Middle frontal gyrus (tissue), 1 donor: ENCODE data around the gene INPP5A.
"Not testable (repeated sequence)": the region's sequence is repeated elsewhere in the genome, so short reads cannot be mapped to it uniquely, and the experiment has no call there.

Experiments
- DNase-seq: peaks from one replicate; pipeline ENCODE4 v3.0.0-alpha.2; 2015; ENCODE audit warnings: low spot score; ENCODE audit errors: extremely low spot score

The INPP5A gene

DNA sequence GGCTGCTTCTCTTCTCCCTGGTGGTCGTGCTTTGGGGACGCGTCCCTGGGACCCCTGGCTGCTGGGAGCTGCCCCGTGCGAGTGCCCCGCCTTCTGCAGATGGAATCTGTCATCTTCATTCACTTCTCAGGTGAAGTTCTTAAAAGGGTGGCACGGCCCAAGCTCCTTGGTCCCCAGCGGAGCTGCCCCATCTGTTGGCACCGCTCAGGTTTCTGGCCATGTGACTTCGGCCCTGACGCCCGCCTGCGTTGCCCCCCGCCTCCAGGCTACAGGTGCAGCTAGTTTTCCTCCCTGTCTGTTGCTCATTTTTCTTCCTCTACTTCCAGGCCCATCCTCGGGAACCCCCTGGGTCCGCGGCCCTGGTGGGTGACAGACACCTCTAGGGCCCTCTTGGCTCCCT, 255.2 kb downstream of the INPP5A start:
- DNase-seq = no peak

DNA sequence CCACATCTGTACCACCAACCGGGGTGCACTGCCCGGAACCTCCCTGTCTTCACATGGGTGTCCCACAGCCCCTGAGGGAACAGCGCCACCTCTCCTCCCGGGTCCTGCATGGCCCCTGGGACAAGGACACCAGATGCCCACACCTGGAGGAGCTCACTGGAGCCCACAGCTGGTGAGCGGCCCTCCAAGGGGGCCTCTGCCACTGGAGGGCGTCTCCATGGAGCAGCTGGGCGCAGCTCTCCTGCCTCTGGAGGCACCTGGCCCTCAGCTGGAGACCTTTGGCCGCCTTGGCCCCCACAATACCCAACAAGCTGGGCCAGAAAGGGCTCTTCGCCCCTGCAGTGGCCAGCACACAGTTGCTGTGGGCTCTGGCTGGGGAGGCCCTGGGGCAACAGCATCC, 255.6 kb downstream of the INPP5A start:
- no peak for DNase-seq

DNA sequence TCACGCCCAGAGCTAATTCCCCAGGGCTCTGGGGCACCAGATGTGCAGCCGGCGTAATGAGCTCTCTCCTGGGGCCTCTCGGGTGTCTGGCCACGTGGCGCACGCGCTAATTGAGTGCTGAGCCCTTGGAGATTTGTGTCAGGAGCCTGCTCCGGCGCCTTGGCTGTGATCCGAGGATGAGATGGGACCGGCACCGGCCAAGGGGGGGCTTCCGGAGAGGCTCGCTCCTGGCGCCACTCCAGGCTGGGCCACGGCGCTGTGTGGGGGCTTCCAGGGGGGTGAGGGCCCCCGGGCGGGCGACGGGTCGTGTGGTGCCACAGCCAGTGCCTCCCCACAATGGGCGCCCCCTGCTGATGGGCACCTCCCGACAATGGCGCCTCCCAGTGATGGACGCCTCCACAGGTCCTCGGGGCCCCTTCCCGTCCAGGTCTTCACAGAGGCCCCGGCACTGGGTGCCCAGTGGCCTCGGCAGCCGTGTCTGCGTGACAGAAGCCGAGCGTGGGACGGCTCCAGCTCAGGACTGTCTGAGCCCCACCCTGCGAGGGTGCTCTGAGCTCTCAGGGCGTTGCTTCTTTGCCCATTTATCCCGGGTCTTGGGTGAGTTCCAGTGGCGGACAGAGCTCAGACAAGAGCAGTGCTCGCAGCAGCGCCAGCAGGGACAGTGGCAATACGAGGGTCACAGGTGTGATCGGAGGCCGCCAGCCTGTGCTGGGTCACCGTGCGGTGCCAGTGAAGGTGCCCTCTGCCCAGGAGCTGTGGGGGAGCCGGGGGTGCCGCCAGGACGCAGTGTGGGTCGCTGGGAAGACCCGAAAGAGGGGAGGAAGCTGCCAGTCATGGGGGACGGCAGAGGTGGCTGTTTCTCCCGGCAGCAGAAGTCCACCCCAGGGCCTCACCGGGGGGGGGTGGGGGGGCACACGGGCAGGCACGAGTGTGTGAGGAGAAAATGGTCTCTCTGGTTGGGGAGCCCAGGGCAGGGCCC, 256.6 kb downstream of the INPP5A start:
- no peak for DNase-seq

- no peak for DNase-seq
Measured at GRCh38 chr10:132796846-132797245, 259.3 kb downstream of the INPP5A start.

DNA sequence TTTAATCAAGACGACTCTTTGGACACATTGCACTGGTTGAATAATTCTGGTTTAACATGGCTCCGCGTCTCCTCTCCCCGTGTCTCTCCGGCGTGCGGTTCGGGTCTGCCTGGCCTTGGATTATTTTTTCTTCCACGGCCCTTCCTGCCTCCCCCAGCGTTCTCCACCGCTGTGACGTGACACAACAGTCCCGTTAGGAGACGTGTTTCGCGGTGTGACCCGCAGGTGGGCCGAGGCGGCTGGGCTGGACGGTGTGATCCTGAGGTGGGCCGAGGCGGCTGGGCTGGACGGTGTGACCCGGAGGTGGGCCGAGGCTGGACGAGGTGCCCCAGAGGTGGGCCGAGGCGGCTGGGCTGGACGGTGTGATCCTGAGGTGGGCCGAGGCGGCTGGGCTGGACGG, 260.4 kb downstream of the INPP5A start:
- not testable (repeated sequence) for DNase-seq

- no peak for DNase-seq
Measured at GRCh38 chr10:132798403-132798802, 260.8 kb downstream of the INPP5A start.

DNA sequence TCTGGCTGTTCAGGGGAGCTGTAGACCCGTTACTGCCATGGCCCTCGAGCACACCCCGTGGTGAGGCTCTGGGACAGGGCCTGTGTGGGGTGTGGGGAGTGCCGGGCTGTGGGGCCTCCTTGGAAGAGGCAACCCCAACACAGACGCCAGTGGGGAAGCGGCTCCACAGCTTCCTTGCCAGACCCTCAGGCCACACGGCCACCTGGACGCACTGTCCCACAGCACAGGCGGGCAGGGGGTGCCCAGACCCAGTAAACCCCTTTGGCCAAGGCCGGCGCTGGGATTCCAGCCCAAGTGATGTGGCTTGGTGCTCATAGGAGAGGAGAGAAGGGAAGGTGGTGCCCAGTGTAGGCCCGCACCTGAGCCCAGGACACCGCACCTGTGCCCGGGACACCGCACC, 261.3 kb downstream of the INPP5A start:
- DNase-seq = no peak

DNA sequence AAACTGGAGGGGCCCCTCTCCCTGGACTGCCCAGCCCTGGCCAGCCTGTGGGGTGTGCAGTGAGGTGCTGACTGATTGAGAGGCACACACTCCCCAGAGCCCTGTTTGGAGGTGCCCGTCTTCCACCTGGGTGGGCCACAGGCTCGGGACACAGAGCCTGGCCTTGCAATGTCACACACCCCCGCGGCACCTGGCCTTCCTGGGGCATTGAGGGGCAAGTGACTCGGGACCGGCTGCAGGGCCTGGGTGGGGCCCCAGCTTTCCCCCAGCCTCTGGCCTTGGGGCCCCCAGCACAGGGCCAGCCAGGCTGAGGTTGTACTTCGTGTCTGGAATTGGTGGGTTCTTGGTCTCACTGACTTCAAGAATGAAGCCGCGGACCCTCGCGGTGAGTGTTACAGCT, 262.3 kb downstream of the INPP5A start:
- DNase-seq = no peak

GRCh38 chr10:132802048-132802447, 264.5 kb downstream of the INPP5A start:
- DNase-seq = no peak

- DNase-seq = no peak
Measured at GRCh38 chr10:132802694-132803320, 265.2 kb downstream of the INPP5A start.

GRCh38 chr10:132803416-132804210, 266.0 kb downstream of the INPP5A start:
- no peak for DNase-seq

GRCh38 chr10:132804287-132804686, 266.7 kb downstream of the INPP5A start:
- no peak for DNase-seq

GRCh38 chr10:132804785-132805426, 267.3 kb downstream of the INPP5A start:
- no peak for DNase-seq

DNA sequence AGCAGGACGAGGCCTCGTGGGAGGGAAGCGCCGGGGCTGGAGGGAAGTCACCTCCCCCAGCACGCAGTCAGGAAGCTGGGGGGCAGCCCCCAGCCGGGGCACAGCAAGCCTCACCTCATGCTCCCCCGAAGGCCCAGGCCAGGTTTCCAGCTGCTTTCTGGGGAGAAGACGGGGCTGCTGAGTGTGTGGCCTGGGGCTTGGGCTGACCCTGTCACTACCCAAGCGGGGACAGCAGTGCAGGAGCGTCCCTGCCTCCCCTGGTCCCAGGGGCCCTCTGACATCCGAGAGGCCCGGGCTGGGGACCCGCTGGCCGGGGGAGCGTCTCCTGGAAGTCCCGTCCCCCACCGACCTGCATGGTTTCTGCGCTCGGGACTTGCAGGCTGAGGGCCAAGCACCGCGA, 268.0 kb downstream of the INPP5A start:
- DNase-seq = no peak

DNA sequence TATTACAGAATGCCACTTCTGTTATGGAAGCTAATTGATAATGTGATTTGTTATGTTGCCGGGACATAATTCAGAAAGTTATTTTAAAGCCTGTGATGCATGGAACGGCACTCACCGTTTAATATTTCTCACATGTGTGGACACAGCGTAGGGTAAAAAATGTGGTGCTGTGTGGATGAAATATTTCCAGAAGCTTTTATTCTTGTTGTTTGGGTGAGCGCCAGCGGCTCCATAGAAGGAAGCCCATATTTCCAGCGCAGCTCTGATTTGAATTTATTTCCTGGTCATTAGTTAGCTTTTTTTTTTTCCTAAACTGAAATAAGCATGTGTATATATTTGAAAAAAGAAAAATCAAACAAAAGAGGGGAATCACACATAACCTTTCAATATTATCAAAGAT, 268.5 kb downstream of the INPP5A start:
- DNase-seq = no peak

GRCh38 chr10:132806561-132807003, 269.0 kb downstream of the INPP5A start:
- DNase-seq = no peak

DNA sequence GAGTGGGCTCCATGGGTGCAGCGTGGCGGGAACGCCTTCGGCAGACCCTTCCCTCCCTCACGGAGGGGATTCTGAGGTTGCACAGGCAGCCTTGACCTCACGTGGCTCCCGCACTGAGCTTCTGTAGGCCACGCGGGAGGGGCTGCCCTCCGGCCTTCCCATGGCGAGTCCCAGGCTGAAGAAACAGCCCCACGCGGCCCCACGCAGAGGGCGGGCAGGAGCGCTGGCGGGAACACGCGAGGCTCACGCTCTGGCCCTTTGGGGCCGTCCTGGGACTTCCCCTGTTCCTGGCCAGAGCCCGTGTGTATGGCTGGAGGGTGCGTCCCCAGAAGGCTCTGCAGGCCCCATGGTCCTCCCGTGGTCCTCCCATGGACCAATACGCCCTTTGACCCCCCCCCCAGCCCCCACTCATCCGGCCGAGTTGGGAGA, 270.0 kb downstream of the INPP5A start:
- DNase-seq = no peak

DNA sequence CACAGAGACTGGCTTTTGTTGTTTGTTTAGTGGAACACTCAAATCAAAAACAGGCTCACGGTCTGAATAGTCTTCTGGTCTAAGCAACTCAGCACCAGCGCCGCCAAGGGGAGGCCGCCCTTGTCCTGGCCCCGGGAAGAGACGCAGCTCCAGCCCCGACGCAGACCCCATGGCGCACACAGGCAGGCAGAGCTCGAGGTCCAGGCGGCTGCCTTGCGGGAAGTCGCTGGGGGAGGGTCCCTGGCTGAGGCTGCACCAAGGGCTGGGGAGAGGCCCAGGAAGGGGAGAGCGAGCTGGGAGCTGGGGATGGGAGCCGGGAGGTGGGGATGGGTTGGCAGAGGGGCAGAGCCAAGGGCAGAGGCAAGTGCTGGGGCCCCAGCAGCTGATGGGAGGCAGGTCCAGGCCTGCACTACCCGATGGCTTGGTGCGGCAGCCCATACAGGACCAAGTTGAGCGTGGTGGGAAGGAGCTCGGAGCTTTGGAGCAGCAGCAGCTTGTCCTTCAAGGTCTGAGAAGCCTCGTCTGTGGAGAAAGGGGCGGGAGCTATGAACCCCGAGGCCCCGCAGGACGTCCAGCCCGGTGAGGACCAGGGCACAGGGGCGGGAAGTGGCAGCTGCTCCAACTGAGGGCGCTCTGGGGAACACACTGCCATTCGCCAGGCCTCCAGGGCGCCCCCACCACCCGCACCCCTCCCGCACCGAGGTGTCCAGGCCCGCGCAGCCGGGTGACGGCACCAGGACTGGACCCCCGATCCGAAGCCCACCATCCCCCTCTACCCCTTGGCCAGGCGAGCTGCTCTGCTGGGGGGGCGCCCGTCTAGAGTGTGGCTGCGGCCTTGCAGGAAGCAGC, 271.0 kb downstream of the INPP5A start:
- DNase-seq = no peak

DNA sequence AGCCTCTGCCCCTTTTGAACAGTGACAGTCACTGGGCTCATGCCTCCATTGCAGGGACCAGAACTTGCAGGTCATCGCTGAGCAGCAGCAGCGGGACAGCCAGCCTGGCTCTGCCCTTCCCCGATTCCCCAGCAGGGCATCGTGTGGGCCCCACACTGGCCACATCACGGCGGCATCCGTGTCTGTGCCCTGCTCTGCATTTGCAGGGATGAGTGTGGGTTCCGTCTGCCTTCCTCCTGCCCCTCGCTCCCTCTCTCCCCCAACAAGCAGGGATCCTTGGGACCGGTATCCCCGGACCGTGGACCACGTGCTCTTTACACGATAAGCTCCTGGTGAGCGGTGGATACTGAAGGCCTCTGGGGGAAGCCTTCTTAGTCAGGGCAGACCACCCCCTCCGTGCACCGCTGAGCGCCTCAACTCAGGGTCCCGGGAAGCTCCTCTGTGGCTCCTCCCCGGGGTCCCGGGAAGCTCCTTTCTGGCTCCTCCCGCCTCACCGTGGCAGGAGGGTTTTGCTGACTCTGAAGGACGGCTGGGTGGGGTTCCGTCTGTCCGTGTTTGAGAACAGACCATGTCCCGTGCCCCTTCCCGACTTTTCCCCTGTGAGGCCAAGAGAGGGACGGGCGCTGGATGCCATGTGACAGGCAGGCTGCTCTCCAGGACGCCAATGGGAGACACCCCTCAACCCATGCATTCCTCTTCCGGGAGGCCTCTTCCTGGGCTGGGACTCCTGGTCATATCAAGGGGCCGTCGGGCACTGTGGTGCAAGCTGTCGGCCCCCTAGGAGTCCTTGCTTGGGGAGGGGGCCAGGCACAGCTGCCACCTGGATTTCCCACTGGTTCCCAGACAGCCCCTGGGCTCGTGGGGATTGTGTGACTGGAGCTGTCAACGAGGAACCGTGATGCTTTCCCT, 271.9 kb downstream of the INPP5A start:
- DNase-seq = no peak
